ENCODE results near the gene DPH1. TPM values are rescaled to one million over a fixed set of nuclear protein-coding genes. Genes with fewer than 3 reads are reported as not detected.
"Not testable (repeated sequence)": the region's sequence is repeated elsewhere in the genome, so short reads cannot be mapped to it uniquely, and the experiment has no call there.

Gene DPH1
- total RNA-seq, 1 donor from 2014 or later = 43.0 TPM

- Histone ChIP-seq H3K4me1 (peaks cover 22% of the 10 kb centered on the region), H3K27me3 (no peaks in the 10 kb centered on the region), H3K9me3 (no peaks in the 10 kb centered on the region), H3K4me3 (no peak overlapping the region), H3K27ac (no peak overlapping the region), H3K36me3 (no peaks in the 10 kb centered on the region)
- intact Hi-C loops (cut with DNase I) = no loop called here
- TF ChIP-seq POLR2A (IDR thresholded peaks at IDR 0.05) (no peak), CTCF (IDR thresholded peaks at IDR 0.05) (no peak), POLR2AphosphoS5 (IDR thresholded peaks at IDR 0.05; ENCODE audit: insufficient read depth in 1 of 2, low read depth in 1 of 2) (no peak)
- no peak for DNase-seq (ENCODE audit: extremely low spot score in 2 of 2)
These were observed 21.4 kb upstream of the DPH1 start for GRCh38 chr17:2008332-2009126.

DNA sequence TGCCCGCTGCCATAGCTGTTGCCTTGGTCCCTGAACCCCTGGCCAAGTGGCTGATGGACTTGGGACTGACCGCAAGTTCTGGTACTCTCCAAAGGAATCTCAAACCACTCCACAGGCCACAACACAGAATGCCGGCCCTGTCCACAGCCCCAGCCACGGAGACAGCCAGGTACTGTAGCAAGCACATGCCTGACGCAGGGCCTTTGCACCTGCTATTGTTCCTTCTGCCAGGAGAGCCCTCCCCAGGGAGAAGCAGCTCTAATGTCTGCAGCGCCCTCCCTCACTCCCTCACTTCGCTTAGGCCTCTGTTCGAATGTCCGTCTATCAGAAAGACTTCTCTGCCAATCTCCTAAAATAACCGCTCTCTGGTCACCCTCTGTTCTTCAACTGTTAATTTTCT, 20.2 kb upstream of the DPH1 start:
- Histone ChIP-seq H3K27ac (no peak overlapping the region), H3K9me3 (no peaks in the 10 kb centered on the region), H3K27me3 (no peaks in the 10 kb centered on the region), H3K4me3 (no peak overlapping the region), H3K4me1 (peaks cover 22% of the 10 kb centered on the region), H3K36me3 (no peaks in the 10 kb centered on the region)
- DNase-seq (ENCODE audit: extremely low spot score in 2 of 2) = no peak
- TF ChIP-seq CTCF (IDR thresholded peaks at IDR 0.05) = no peak
- TF ChIP-seq POLR2A (IDR thresholded peaks at IDR 0.05) = no peak
- no peak for TF ChIP-seq POLR2AphosphoS5 (IDR thresholded peaks at IDR 0.05; ENCODE audit: insufficient read depth in 1 of 2, low read depth in 1 of 2)
- intact Hi-C loops (cut with DNase I) = no loop called here

DNA sequence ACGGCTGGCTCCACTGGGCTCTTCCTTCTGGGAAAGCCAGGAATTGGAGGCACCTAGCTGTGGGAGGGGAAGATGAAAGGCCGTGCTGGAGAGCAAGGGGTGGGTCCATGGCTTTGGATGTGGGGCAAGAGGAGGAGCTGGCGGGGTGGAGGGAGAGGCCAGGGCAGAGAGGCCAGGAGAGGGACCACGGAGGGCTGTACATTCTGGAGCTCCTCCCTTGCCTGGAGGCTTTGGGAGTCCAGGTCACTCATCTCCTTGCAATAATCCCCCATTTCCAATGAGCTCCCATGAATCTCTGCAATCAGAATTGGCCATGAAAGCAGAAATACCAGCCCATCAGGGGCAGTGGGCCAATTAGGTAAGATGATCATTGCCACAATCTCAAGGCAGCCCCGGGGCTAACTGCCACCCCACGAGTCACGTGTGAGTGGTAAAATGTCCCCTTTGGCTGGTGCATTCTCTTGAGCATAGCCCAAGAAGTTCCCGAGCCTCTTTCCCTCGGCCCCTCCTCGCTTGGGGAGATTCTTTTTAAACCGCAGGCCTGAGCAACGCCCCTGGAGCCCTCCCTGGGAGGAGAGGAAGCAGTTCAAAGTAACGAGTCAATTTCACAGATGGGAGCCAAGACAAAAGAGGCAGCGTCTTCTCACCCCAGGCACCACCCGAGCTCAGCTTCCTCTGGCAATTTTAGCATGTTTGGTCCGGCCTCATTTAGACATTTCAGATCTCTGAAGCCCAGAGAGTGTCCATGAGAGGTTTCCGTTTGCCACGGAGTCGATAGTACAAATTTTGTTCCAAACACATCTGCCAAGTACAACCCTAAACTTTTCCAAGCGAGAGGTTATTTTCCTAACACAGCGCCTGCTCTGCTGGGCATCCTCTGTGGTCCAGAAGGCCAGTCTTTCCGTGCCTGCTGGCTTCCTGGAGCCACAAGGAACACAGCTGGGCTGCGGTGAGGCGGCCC, 18.3 kb upstream of the DPH1 start:
- Histone ChIP-seq H3K4me1 (peaks cover 22% of the 10 kb centered on the region), H3K4me3 (peak overlapping the region; percentile 7 to 34), H3K27ac (peak overlapping the region; percentile 74), H3K27me3 (no peaks in the 10 kb centered on the region), H3K36me3 (no peaks in the 10 kb centered on the region), H3K9me3 (no peaks in the 10 kb centered on the region)
- TF ChIP-seq POLR2AphosphoS5 (IDR thresholded peaks at IDR 0.05; ENCODE audit: insufficient read depth in 1 of 2, low read depth in 1 of 2) = peak; percentile 31 to 71
- TF ChIP-seq POLR2A (IDR thresholded peaks at IDR 0.05) = no peak
- DNase-seq (ENCODE audit: extremely low spot score in 2 of 2) = no peak
- intact Hi-C loops (cut with DNase I) = no loop called here

GRCh38 chr17:2012499-2012898, 17.5 kb upstream of the DPH1 start:
- H3K4me3 ChIP-seq = no peak overlapping the region
- intact Hi-C loops (cut with DNase I) = no loop called here
- H3K9me3 ChIP-seq = no peaks in the 10 kb centered on the region
- H3K27ac ChIP-seq = peak overlapping the region; percentile 74
- TF ChIP-seq POLR2AphosphoS5 (IDR thresholded peaks at IDR 0.05; ENCODE audit: insufficient read depth in 1 of 2, low read depth in 1 of 2) = no peak
- no peaks in the 10 kb centered on the region for H3K36me3 ChIP-seq
- peaks cover 22% of the 10 kb centered on the region for H3K4me1 ChIP-seq
- H3K27me3 ChIP-seq = no peaks in the 10 kb centered on the region
- DNase-seq (ENCODE audit: extremely low spot score in 2 of 2) = no peak

DNA sequence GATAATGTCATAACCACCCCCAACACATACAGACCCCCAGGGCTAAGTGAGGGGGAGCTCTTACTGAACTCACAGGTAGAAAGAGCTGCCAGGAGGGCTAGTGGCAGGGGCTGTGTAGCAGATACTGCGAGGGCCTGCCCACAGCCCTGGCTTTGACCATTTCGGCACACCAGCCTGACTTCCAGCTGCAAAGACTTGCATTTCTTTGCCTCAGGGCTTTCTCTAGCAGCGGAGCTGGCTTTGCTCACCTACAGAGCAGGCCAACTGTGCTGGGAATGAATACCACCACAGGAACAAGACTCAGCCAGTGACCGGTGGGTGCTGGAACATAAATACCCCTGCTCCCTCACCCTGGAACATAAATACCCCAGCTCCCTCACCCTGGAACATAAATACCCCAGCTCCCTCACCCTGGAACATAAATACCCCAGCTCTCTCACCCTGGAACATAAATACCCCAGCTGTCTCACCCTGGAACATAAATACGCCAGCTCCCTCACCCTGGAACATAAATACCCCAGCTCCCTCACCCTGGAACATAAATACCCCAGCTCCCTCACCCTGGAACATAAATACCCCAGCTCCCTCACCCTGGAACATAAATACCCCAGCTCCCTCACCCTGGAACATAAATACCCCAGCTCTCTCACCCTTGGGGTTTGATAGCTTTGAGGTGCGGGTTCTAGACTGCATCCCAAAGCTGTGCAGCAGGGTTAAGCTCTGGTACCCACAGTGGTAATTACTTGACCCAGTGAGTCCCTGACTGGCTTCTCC, 16.5 kb upstream of the DPH1 start:
- H3K27ac ChIP-seq = peak overlapping the region; percentile 74
- H3K9me3 ChIP-seq; intact Hi-C loops (cut with DNase I); H3K36me3 ChIP-seq; H3K4me3 ChIP-seq; H3K27me3 ChIP-seq; DNase-seq (ENCODE audit: extremely low spot score in 2 of 2): not testable (repeated sequence)
- H3K4me1 ChIP-seq = peaks cover 22% of the 10 kb centered on the region

DNA sequence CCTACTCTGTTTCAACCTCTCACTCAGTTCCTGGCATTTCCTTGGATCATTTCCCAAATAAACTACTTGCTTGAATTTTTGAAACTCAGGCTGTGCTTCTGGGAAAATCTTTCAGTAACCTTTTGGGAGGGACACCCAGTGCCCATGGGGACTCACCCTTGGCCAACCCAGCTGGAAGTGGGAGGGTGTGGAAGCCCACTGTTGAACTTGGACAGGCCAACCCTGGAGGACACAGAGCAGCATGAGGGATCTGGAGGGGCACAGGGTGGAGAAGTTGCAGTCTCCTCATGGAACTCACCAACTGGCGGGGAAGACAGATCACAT, 16.0 kb upstream of the DPH1 start:
- Histone ChIP-seq H3K36me3 (no peaks in the 10 kb centered on the region), H3K27me3 (no peaks in the 10 kb centered on the region), H3K9me3 (no peaks in the 10 kb centered on the region), H3K27ac (no peak overlapping the region), H3K4me1 (peaks cover 22% of the 10 kb centered on the region), H3K4me3 (no peak overlapping the region)
- TF ChIP-seq POLR2A (IDR thresholded peaks at IDR 0.05) (no peak), POLR2AphosphoS5 (IDR thresholded peaks at IDR 0.05; ENCODE audit: insufficient read depth in 1 of 2, low read depth in 1 of 2) (no peak), CTCF (IDR thresholded peaks at IDR 0.05) (no peak)
- intact Hi-C loops (cut with DNase I) = no loop called here
- no peak for DNase-seq (ENCODE audit: extremely low spot score in 2 of 2)

Measured in vagina (tissue), 2 donors.